Body of pancreas (tissue), 4 donors: ENCODE measurements around the gene HSBP1L1. TPM values are rescaled to one million over a fixed set of nuclear protein-coding genes. Genes with fewer than 3 reads are reported as not detected.

ENCODE experiments used
- ATAC-seq: fragments of 150-250 bp; one replicate; pipeline ENCODE4 v1.9.1; 2016
- DNase-seq, 4 donors: peaks; one replicate each; pipeline ENCODE4 v3.0.0-alpha.2; 2019
- H3K27ac ChIP-seq, 4 donors: fragments of 200-600 bp; sonication (generic); 1 replicate in 3 of 4; 2 replicates in 1 of 4; pipeline versions ENCODE4 v1.5.1 to v1.6.1; 2016 to 2019; ENCODE audit warnings: mild to moderate bottlenecking in 1 of 4, mixed read lengths in 1 of 4, moderate library complexity in 1 of 4
- H3K27me3 ChIP-seq, 2 donors: fragments of 200-600 bp; sonication (generic); one replicate each; pipeline ENCODE4 v1.6.0; 2016; ENCODE audit warnings: mild to moderate bottlenecking in 1 of 2
- H3K36me3 ChIP-seq, 2 donors: fragments of 200-600 bp; sonication (generic); replicated peaks in 1 of 2; 2 replicates each; pipeline ENCODE4 v1.5.1; 2016; ENCODE audit warnings: low read depth in 2 of 2; ENCODE audit not compliant: insufficient read depth in 1 of 2
- H3K4me1 ChIP-seq: fragments of 200-600 bp; sonication (generic); one replicate; pipeline ENCODE4 v1.6.0; 2016
- H3K4me3 ChIP-seq, 2 donors: fragments of 200-600 bp; sonication (generic); 1 replicate in 1 of 2; 2 replicates in 1 of 2; pipeline ENCODE4 v1.5.1; 2016 to 2019
- H3K9me3 ChIP-seq, 3 donors: fragments of 200-600 bp; sonication (generic); 1 replicate in 2 of 3; 2 replicates in 1 of 3; pipeline ENCODE4 v1.5.1; 2016
- POLR2A ChIP-seq, 3 donors: fragments of 450-650 bp; IDR thresholded peaks; one replicate each; pipeline ENCODE4 v1.6.1; 2016; ENCODE audit warnings: antibody characterized with exemption in 3 of 3, mild to moderate bottlenecking in 2 of 3
- WGBS, 2 donors: methylation state at CpG; one replicate each; pipeline ENCODE4 v1.1.5; 2017; 5-methylcytosine and 5-hydroxymethylcytosine counted together
- intact Hi-C: fragments of 100-400 bp; cut with DNase I; formaldehyde crosslinking; loops from one replicate; pipeline ENCODE4 v1.15.1; 2023
- total RNA-seq, 2 donors: library from RNA; depleted of rRNA; stranded (reverse); fragments of >200 nt; gene quantifications; one replicate each; pipeline ENCODE4 v1.1.0, GENCODE V29; 2016
- TF ChIP-seq, protein P1 (sequence below), 7 experiments: fragments of 450-650 bp in 4 of 7; fragments of 200-600 bp in 3 of 7; sonication (generic) in 3 of 7; IDR thresholded peaks; one replicate each; pipeline ENCODE4 v1.5.1; 2016 to 2019; ENCODE audit warnings: antibody characterized with exemption in 7 of 7

The HSBP1L1 gene
- total RNA-seq, 2 donors from 2014 or later = 14.8 to 22.1 TPM

DNA sequence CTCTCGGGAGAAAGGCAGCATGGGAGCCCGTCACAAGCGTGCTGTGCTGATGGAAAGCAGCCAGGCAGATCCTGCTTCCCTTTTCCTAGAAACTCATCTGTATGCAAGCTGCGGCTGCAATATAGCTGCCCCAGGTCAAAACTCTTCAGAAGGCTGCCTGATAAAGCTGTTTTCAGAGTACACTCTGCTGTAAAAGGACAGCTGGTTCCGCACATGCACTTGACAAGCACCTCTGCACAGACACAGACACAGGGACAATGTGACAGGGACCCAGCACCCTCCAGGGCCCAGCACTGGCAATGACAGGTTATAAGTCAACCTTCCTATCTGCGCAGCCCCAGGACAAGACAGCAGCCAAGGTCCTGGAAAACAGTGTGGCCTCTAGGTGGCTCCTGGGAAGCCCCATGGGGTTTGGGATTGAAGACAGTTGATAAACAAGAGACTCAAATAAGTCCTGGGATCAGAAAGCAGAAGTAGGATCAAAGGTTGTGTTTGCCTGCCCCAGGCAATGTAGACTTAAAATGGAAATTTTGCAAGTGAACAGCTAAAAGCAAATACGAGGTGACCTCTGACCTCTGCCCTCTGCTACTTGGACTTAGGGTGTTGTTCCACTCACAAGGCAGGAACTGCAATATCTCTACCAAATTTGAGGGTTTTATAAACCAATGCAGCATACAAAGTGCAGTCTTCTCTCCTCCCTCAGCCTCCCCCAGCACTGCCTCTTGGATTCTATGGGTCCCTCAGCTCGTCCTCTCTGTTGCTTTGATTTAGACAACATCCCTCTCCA is 29.9 kb upstream of the HSBP1L1 start:
- Histone ChIP-seq H3K27me3 (no peaks in the 10 kb centered on the region), H3K4me3 (no peak overlapping the region), H3K4me1 (peaks cover 20% of the 10 kb centered on the region), H3K27ac (peak overlapping the region; percentile 33 to 59 (median 48)), H3K36me3 (no peaks in the 10 kb centered on the region), H3K9me3 (peaks cover 0 to 9% (median 0%) of the 10 kb centered on the region in 3 donors)
- WGBS, 2 donors = 40 to 41% methylated on average over 8 of the region's 8 CpGs
- intact Hi-C loops = loop anchor here (10.0 kb wide), 1 partner anchor 50 kb away; the partner anchor contains the start of gene TXNL4A
- ATAC-seq (peak; percentile 52), DNase-seq (peak in 3 of 4 donors; percentile 32 to 54 (median 52))
- TF ChIP-seq, protein P1, sequence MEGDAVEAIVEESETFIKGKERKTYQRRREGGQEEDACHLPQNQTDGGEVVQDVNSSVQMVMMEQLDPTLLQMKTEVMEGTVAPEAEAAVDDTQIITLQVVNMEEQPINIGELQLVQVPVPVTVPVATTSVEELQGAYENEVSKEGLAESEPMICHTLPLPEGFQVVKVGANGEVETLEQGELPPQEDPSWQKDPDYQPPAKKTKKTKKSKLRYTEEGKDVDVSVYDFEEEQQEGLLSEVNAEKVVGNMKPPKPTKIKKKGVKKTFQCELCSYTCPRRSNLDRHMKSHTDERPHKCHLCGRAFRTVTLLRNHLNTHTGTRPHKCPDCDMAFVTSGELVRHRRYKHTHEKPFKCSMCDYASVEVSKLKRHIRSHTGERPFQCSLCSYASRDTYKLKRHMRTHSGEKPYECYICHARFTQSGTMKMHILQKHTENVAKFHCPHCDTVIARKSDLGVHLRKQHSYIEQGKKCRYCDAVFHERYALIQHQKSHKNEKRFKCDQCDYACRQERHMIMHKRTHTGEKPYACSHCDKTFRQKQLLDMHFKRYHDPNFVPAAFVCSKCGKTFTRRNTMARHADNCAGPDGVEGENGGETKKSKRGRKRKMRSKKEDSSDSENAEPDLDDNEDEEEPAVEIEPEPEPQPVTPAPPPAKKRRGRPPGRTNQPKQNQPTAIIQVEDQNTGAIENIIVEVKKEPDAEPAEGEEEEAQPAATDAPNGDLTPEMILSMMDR (IDR thresholded peaks at IDR 0.05) = peak in 2 of 7 experiments; percentile 11 to 24
- no peak for TF ChIP-seq POLR2A (IDR thresholded peaks at IDR 0.05)

DNA sequence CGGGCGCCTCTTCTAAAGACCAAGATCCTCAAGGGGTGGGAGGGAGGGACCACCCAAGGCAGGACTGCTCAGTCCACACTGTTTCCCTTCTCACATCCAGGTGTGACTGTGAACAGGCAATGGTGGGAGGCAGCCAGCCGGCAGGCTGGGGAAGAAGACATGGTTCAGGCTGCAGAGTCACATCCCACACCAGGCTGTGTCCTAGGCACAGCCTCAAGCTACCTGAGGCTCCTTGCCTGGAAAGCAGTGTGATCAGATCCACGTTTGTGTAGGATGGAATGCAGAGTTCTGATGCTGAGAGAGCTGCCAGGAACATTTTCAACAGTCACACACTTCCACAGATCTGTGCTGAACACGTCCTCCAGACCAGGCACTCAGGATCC is 29.4 kb upstream of the HSBP1L1 start:
- no peak for ATAC-seq
- H3K27ac ChIP-seq = peak overlapping the region in 3 of 4 donors; percentile 38 to 59 (median 58)
- H3K4me1 ChIP-seq = peaks cover 20% of the 10 kb centered on the region
- DNase-seq = peak in 1 of 4 donors; percentile 1
- no peak overlapping the region for H3K4me3 ChIP-seq
- H3K36me3 ChIP-seq = no peaks in the 10 kb centered on the region
- no peaks in the 10 kb centered on the region for H3K27me3 ChIP-seq
- no peak for TF ChIP-seq POLR2A (IDR thresholded peaks at IDR 0.05)
- 55 to 71% methylated on average over 4 to 5 of the region's 5 CpGs for whole genome bisulfite sequencing, 2 donors
- intact Hi-C loops = loop anchor here (10.0 kb wide), 1 partner anchor 50 kb away; the partner anchor contains the start of gene TXNL4A
- H3K9me3 ChIP-seq = peaks cover 0 to 4% (median 0%) of the 10 kb centered on the region in 3 donors

DNA sequence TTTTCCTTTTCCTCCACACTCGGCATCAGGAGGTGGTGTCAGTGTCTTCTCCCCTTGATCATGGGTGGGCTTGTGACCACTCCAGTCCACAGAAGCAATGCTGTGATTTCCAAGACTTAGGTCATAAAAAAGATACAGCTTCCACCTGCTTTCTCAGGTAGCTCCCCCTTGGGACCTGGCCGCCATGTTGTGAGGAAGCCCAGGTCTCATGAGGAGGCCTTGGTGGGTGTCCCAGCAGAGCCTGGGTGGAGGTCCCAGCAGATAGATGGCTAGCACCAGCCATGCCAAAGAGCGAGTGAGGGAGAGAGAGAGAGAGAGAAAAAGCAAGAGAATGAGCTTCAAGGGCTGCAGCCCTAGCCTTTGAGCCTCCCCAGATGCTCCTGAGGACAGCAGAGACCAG is 28.9 kb upstream of the HSBP1L1 start:
- TF ChIP-seq, protein P1 (IDR thresholded peaks at IDR 0.05) = no peak
- no peak for TF ChIP-seq POLR2A (IDR thresholded peaks at IDR 0.05)
- 94 to 95% methylated on average over 3 of the region's 3 CpGs for WGBS, 2 donors
- intact Hi-C loops = loop anchor here (10.0 kb wide), 1 partner anchor 49 kb away; the partner anchor contains the start of gene TXNL4A
- Histone ChIP-seq H3K36me3 (no peaks in the 10 kb centered on the region), H3K27ac (peak overlapping the region in 2 of 4 donors; percentile 10 to 38), H3K27me3 (no peaks in the 10 kb centered on the region), H3K4me3 (no peak overlapping the region), H3K4me1 (peaks cover 20% of the 10 kb centered on the region), H3K9me3 (no peaks in the 10 kb centered on the region)
- DNase-seq = peak in 2 of 4 donors; percentile 4 to 6
- no peak for ATAC-seq

DNA sequence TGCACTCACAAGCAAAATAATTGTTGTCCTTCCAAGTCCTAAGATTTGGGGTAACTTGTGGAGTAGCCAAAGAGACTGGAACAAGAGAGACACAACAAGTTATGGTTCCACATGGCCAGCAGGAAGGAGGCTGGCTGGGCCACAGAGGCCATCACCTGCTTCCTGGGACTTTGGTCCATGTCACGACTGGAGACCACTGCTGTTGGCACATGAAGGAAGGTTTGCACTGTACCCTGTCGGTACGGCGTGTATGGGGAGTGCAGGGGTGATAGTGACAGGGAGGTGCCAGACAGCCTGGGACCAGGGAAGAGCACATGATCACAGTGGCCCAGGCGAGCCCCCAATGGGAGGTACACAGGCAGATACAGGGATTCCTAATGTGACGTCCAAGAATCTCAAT is 28.5 kb upstream of the HSBP1L1 start:
- no peaks in the 10 kb centered on the region for H3K36me3 ChIP-seq
- no peak for ATAC-seq
- no peaks in the 10 kb centered on the region for H3K27me3 ChIP-seq
- no peaks in the 10 kb centered on the region for H3K9me3 ChIP-seq
- TF ChIP-seq, protein P1 (IDR thresholded peaks at IDR 0.05) = no peak
- no peak for TF ChIP-seq POLR2A (IDR thresholded peaks at IDR 0.05)
- intact Hi-C loops = loop anchor here (10.0 kb wide), 1 partner anchor 49 kb away; the partner anchor contains the start of gene TXNL4A
- H3K4me3 ChIP-seq = no peak overlapping the region
- 89 to 93% methylated on average over 5 to 6 of the region's 6 CpGs for WGBS, 2 donors
- peaks cover 21% of the 10 kb centered on the region for H3K4me1 ChIP-seq
- H3K27ac ChIP-seq = no peak overlapping the region
- DNase-seq = peak in 2 of 4 donors; percentile 3 to 4

DNA sequence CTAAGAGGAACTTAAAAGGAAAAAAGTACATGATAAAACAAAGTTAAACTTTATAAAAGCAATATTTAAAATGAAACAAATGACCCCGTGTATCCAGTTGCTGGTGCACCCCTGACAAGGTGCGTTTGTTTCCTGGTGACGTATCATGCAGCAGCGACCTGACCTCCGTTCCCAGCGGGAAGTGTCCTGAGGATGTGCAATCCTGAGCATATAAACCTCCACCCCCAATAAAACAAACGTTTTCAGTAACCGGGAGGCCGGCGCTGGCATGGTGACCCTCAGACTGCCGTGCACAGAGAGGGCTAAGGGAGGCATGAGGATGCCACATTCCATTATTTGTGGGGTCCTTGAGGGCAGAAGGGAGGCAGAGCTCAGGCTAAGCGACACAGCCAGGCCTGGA is 27.8 kb upstream of the HSBP1L1 start:
- H3K36me3 ChIP-seq = no peaks in the 10 kb centered on the region
- 92 to 94% methylated on average over 12 of the region's 12 CpGs for WGBS, 2 donors
- intact Hi-C loops = loop anchor here (10.0 kb wide), 1 partner anchor 48 kb away; the partner anchor contains the start of gene TXNL4A

More for the DNA sequence above, 27.8 kb upstream of the HSBP1L1 start:
- no peak for TF ChIP-seq POLR2A (IDR thresholded peaks at IDR 0.05)
- TF ChIP-seq, protein P1 (IDR thresholded peaks at IDR 0.05) = no peak
- H3K27me3 ChIP-seq = no peaks in the 10 kb centered on the region
- H3K9me3 ChIP-seq = no peaks in the 10 kb centered on the region
- no peak overlapping the region for H3K4me3 ChIP-seq
- H3K27ac ChIP-seq = no peak overlapping the region
- ATAC-seq (no peak), DNase-seq (peak in 2 of 4 donors; percentile 1 to 5)
- H3K4me1 ChIP-seq = peaks cover 28% of the 10 kb centered on the region
